Activated naive CD4-positive, alpha-beta T cell treated with Interleukin-2 at 50 U/mL for 16 hours (primary cell): ENCODE data around the gene BIK.

Source experiments
- DNase-seq: peaks from one replicate; pipeline ENCODE4 v3.0.0-alpha.2; 2020

The BIK gene

GRCh38 chr22:43164636-43165035 is 54.1 kb downstream of the BIK start:
- DNase-seq, result no peak

DNA sequence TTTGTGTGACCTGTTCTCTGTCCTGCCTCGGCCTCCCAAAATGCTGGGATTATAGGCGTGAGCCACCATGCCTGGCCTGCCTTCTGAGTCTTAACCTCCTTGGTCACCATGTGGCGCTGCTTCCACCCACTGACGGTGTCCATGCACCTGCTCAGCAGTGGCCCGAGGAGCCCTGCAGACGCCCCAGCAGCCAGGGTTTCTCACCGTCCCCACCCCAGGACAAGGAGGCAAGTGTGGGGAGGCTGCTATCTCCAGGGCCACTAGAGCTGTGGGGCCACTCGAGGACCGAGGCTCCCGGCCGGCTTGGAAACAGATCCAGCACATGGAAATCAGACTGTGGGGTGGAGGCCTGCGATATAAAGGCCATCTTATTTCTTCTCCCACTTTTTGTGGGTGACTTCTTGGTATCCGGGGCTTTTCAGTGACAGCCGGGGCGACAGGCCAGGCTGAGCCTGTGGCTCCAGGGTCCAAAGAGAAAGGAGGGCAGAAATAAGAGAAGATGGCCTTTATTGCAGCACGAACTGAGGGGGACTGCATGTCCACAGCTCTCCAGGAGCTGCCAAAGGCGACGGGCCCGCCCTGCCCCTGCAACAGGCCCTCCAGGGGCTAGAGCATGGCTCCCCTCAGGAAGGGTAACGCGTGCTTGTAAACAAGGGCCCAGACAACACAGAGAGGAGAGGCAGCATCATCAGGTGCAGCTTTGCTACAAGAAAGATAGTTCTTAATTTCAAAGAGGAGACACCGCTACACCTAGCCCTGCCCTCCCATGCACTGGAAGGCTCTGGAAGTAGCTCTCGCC is 55.8 kb downstream of the BIK start:
- no peak for DNase-seq

- no peak for DNase-seq
Measured at GRCh38 chr22:43167001-43167589, 56.5 kb downstream of the BIK start.

DNA sequence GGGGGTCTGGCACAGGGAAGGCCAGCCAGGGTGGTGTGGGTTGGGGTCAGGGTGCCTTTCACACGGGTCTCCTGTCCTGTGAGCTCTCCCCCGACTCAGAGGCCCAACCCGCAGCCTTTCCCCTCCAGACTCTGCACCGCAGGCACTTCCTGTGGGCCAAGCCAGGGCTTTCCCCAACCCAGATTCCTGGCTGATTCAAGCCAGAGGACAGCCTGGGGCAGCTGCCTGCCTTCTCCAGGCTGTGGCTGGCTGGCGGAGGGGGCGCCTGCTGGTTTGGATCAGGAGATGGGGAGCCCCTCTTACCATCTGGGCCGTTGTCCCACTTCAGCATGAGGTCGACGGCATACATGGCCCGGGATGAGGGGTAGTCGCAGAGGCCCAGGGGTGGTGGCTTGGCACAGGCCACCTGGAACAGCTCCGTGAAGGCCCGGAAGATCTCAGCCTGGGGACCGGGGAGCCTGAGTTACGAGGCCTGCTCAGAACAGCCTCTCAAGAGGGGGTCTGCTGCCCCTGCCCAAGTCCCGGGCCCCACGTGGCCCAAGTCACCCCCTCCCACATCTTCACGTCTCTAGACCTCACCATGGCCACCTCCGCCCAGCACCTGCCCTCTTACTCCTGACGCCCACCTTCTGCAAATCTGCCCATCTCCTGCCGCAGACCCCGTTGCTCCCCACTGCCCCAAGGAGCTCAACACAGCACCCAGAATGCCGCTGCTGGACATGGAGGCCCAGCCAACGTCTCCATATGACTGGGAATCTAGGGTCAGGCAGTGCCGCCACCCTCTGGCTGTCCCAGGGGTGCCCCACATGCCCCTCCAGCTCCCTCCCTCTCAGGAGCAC is 58.1 kb downstream of the BIK start:
- DNase-seq, result no peak

GRCh38 chr22:43169310-43170130 is 59.0 kb downstream of the BIK start:
- no peak for DNase-seq

GRCh38 chr22:43170131-43170480 is 59.6 kb downstream of the BIK start:
- no peak for DNase-seq

DNA sequence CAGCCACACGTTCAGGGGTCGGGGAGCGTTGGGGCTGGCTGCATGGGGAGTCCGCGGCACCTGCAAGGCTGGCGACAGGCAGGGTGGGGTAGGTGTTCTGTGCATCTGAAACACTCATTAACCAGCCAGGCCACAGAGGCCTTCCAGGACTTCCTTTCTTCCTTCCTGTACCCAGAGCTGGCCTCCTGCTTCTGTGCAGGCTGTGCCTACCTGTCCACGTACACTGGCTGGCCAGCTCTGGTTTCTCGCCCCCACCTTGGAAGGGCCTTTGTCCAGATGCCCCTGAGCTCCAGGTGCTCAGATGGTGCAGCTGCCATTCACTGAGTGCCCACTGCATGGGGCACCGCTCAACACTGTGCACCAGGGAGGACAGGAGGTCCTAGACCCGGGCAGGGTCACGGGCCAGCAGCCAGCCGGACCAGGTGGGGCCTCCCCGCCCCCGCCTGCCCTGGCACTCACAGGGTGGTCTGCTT is 60.5 kb downstream of the BIK start:
- no peak for DNase-seq

DNA sequence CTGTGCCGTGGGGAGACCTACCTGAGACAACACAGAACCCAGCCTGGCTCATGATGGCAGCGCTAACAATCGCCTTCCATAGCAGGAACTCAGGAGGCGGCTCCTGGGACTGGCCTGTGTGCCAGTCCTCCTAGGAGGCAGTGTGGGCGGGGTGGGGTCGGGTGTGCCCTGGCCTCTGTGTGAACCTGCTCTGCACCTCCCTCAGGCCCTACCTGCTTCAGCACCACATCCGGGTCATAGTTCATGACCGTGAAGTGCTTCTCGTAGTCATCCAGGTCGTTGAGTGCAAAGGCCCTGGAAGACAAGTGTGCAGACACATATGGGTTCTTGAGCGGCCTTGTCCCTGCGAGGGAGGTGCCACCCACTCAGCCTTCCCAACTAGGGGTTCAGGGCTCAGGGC is 61.1 kb downstream of the BIK start:
- no peak for DNase-seq

DNA sequence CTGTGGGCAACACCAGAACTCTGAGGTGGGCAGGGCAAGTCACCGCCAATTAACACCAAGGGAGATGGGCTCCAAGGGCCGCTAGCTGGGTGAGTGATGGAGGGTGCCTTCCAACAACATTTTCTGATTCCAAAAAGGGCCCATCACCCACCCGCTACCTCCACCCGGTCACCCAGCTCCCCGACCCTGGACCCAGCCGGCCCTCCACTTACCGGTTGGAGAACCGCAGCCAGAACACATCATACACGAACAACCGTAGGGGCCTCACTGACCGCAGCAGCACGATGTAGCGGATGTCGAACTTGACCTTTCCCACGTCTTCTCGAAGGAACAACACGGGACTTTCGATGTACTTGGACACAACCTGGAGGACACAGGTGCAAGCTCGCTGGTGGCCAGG is 61.6 kb downstream of the BIK start:
- no peak for DNase-seq

DNA sequence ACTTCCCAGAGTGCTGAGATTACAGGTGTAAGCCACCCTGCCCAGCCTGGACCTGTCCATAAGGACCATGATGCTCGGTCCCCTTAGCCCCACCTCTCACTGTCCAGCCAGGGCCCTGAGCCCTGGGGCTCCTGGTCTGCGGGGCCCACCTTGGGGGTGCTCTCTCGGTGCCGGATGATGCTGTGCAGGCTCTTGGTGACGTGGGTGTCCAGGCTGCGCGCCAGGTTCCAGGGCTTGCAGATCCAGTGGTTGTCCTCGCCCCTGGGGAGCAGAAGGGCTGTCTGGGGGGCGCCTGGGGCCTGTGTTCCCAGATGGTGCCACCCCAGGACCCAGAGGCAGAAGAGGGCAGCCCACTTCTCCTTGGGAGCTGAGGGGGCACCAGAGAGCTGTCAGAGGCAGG is 63.0 kb downstream of the BIK start:
- DNase-seq, result no peak

DNA sequence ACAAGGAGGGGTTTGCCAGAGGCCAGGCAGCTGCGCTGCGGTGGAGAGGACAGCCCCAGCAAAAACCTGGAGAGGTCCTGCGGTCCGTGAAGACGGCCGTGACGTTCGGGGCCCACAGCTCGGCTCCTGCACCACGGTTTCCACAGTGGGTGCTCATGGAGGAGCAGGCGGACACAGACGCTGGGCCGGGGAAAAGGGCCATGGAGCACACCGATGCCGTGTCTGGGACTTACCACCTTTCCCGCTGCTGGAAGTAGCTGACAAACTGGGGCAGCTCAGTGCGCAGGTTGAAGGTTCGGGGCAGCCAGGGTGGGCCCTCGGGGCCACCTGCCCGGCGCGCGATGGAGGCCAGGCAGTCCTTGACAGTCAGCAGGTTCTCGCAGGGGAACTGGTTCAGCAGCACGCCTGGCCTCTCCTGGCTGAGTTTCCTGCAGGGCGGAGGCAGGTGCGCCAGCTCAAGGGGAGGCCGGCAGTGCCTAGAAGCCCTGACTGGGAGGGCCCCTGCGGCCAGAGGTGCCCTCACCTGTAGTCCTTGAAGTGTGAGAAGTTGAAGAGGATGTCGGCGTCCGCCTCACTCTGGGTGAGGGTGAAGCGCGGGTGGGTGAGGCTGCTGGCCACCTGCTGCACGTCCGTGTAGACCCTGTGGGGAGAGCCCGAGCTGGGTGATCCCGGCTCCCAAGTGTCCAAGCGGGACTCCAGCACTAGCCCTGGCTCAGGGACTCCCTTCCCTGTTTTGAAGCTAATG is 63.6 kb downstream of the BIK start:
- DNase-seq, result no peak

DNA sequence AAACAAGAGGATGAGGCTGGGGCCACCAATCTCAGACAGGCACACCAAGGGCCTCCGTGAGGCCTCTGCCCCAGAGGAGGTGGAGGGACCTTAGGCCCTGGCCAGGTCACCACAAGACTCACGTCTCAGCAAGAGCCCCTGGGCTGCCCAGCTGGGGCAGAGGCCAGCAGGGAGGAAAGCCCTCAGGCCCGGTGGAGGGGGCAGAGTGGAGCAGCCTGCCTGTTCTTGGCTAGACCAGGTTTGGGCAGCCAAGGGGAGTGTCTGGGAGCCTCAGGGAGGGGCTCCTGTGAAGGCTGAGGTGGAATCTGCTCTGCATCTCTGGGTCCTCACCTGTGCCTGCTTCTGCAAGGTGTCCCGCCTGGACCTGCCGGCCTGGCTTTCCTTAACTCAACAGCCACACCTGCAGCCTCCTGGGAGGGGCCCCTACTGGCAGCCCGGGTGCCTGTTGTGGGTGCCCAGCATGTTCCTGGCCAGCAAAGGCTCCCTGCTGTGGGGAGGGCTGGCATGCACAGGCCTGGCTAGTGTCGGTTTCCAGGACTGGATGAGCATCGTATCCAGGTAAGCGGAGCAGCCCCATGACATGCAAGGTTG is 64.5 kb downstream of the BIK start:
- DNase-seq, result no peak

DNA sequence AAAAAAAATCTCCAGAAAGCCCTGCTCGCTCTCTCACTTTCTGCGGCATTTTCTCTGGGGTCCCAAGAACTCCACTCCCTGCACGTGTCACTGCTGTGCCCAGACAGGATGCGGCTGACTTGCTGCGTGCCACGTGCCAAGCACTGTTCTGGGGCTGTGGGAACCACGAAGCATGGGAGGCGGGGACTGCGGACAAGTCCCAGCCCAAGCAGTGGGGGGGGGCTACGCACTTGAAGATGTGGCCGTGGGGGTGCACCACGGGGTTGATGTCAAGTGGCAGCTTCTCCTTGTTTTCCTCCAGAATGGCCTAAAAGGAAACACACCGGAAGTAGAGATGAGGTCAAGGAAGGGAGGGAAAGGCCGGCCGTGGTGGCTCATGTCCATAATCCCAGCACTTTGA is 65.5 kb downstream of the BIK start:
- DNase-seq, result no peak

- no peak for DNase-seq
Measured at GRCh38 chr22:43177479-43177878, 66.9 kb downstream of the BIK start.
